Neuronal stem cell (in vitro differentiated cells): Measurements from ENCODE around the gene RBM6. TPM values are rescaled to one million over a fixed set of nuclear protein-coding genes. Genes with fewer than 3 reads are reported as not detected.

Experiments
- DNase-seq: peaks from one replicate; pipeline ENCODE4 v3.0.0-alpha.2; 2013; ENCODE audit warnings: low spot score
- H2AFZ ChIP-seq: one replicate; pipeline ENCODE4 v1.6.1; 2013; ENCODE audit warnings: mild to moderate bottlenecking, low read length, inconsistent platforms
- H2AK5ac ChIP-seq: 2 replicates; pipeline ENCODE4 v1.6.1; 2013; ENCODE audit warnings: low read depth, mild to moderate bottlenecking, inconsistent platforms, low read length, moderate library complexity, mixed read lengths
- H2BK120ac ChIP-seq: 2 replicates; pipeline ENCODE4 v1.6.1; 2013; ENCODE audit warnings: low read depth, mild to moderate bottlenecking, inconsistent platforms, low read length, moderate library complexity, mixed read lengths
- H2BK12ac ChIP-seq: one replicate; pipeline ENCODE4 v1.6.1; 2013; ENCODE audit warnings: low read length, inconsistent platforms
- H2BK15ac ChIP-seq: 2 replicates; pipeline ENCODE4 v1.6.1; 2013; ENCODE audit warnings: mild to moderate bottlenecking, low read length, inconsistent platforms, mixed read lengths
- H2BK5ac ChIP-seq: one replicate; pipeline ENCODE4 v1.6.1; 2013; ENCODE audit warnings: inconsistent platforms, mild to moderate bottlenecking, low read length, moderate library complexity
- H3K14ac ChIP-seq: one replicate; pipeline ENCODE4 v1.6.1; 2013; ENCODE audit warnings: low read length, inconsistent platforms
- H3K18ac ChIP-seq: 2 replicates; pipeline ENCODE4 v1.6.1; 2013; ENCODE audit warnings: low read length, inconsistent platforms
- H3K23ac ChIP-seq: 2 replicates; pipeline ENCODE4 v1.6.1; 2013; ENCODE audit warnings: low read depth, mild to moderate bottlenecking, mixed read lengths, low read length, inconsistent platforms; ENCODE audit not compliant: poor library complexity
- H3K27ac ChIP-seq: replicated peaks from 3 replicates; pipeline ENCODE4 v1.5.1; 2013; ENCODE audit warnings: low read length, inconsistent platforms
- H3K27me3 ChIP-seq, 3 experiments: 2 replicates each; pipeline ENCODE4 v1.6.1; 2013; ENCODE audit warnings: low read length in 3 of 3, mild to moderate bottlenecking in 2 of 3, inconsistent platforms in 1 of 3, low read depth in 1 of 3, mixed read lengths in 1 of 3, moderate library complexity in 1 of 3; ENCODE audit not compliant: control insufficient read depth in 3 of 3, insufficient read depth in 3 of 3
- H3K36me3 ChIP-seq, 2 donors: replicated peaks in 1 of 2; 2 replicates each; pipeline ENCODE4 v1.6.1; 2013; ENCODE audit warnings: low read length in 2 of 2; ENCODE audit not compliant: control insufficient read depth in 2 of 2, insufficient read depth in 2 of 2
- H3K4ac ChIP-seq: 2 replicates; pipeline ENCODE4 v1.6.1; 2013; ENCODE audit warnings: inconsistent platforms, mild to moderate bottlenecking, low read length, moderate library complexity
- H3K4me1 ChIP-seq, 2 donors: 1 replicate in 1 of 2; 2 replicates in 1 of 2; pipeline ENCODE4 v1.6.1; 2013; ENCODE audit warnings: low read length in 2 of 2, low read depth in 1 of 2; ENCODE audit not compliant: control insufficient read depth in 2 of 2, insufficient read depth in 1 of 2
- H3K4me2 ChIP-seq: one replicate; pipeline ENCODE4 v1.6.1; 2013; ENCODE audit warnings: mild to moderate bottlenecking, low read length, inconsistent platforms; ENCODE audit not compliant: insufficient read depth, poor library complexity, severe bottlenecking
- H3K4me3 ChIP-seq, 2 donors: 2 replicates each; pipeline ENCODE4 v1.5.1; 2013; ENCODE audit warnings: low read length in 2 of 2, mild to moderate bottlenecking in 2 of 2, inconsistent platforms in 1 of 2, moderate library complexity in 1 of 2
- H3K79me1 ChIP-seq: one replicate; pipeline ENCODE4 v1.6.1; 2013; ENCODE audit warnings: low read depth, mild to moderate bottlenecking, inconsistent platforms, low read length, moderate library complexity
- H3K9ac ChIP-seq: one replicate; pipeline ENCODE4 v1.6.1; 2013; ENCODE audit warnings: mild to moderate bottlenecking, low read depth, low read length, inconsistent platforms; ENCODE audit not compliant: poor library complexity
- H3K9me3 ChIP-seq, 2 donors: replicated peaks in 1 of 2; 2 replicates each; pipeline versions ENCODE3 to v1.6.1; 2013; ENCODE audit warnings: low read length in 2 of 2, mild to moderate bottlenecking in 2 of 2, inconsistent platforms in 1 of 2, low read depth in 1 of 2, mixed read lengths in 1 of 2, moderate library complexity in 1 of 2; ENCODE audit not compliant: control insufficient read depth in 2 of 2, insufficient read depth in 1 of 2
- H4K8ac ChIP-seq: one replicate; pipeline ENCODE4 v1.6.1; 2013; ENCODE audit warnings: low read depth, mild to moderate bottlenecking, inconsistent platforms, low read length, moderate library complexity
- H4K91ac ChIP-seq: one replicate; pipeline ENCODE4 v1.6.1; 2013; ENCODE audit warnings: low read length, low read depth, mild to moderate bottlenecking, inconsistent platforms; ENCODE audit not compliant: poor library complexity
- WGBS, 2 donors: extraction: QIAGEN DNeasy Blood & Tissue Kit; methylation state at CpG; one replicate each; pipeline ENCODE4 v1.1.7; 2013; ENCODE audit warnings: missing lambda C conversion rate in 2 of 2, mixed read lengths in 1 of 2; ENCODE audit not compliant: insufficient read length in 2 of 2, insufficient replicate concordance in 1 of 2; ENCODE audit errors: extremely low coverage in 2 of 2; 5-methylcytosine and 5-hydroxymethylcytosine counted together
- polyA plus RNA-seq, 2 experiments: library from polyadenylated mRNA; stranded (reverse); fragments of 200-250 nt; gene quantifications; one replicate each; pipeline ENCODE4 v1.2.3, GENCODE V29; 2013

Gene RBM6
- 86.7 TPM for polyA plus RNA-seq (2013, experiment 1 of 2)
- polyA plus RNA-seq (2013, experiment 2 of 2): 85.7 TPM

DNA sequence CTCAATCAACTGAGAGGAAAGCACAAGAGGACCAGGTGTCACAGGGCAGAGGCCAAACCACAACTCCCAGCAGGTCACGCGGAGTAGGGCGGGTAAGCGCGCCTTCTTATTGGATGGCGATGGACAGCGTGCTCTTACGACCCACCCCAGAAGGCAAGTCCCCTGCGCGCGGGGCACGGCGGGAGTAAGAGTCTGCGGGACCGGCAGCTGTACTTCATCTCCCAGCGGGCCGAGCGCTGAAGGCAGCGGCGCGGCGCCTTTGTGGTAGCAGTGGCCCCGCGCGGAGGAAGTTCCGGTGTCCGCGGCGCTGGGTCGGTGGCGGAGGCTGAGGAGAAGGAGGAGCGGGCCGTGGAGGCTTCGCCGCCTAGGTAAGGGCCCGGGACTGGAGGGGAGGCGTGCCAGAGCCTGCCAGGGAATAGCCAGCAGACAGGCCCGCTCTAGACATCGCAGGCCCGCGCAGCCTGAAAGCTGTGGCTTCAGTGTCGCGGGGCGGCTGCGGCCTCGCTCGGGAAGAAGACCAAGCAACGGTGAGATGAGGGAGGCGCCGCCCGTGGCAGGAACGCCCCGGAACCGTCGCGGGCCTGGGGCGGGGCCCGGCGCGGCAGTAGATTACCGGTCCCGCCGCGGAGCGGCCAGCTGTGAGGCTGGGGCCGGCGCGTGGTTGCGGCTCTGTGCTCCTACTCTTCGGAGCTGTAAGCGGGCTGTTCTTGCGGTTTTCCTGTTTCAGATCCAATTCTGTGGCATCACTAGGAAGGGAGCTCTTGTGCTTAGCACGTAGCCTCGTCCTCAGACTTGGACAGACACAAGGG lies at the start of gene RBM6:
Gene RBM6, plus strand, starts transcription at position 293 of the 809 bp plus-strand sequence. CDS start 22,492 bp downstream, outside the sequence.
- Histone ChIP-seq H3K36me3 (peaks cover 0 to 16% of the 10 kb centered on the region in 2 donors), H3K4me3 (peak within 1 kb of the TSS; percentile 77 to 92), H3K9me3 (no peaks in the 10 kb centered on the region), H3K4me2 (peak within 1 kb of the TSS; percentile 66), H3K27me3 (peaks cover 0 to 5% (median 0%) of the 10 kb centered on the region in 3 experiments), H3K79me1 (no peaks in the 10 kb centered on the region), H3K14ac (peak within 1 kb of the TSS; percentile 71), H4K8ac (peak within 1 kb of the TSS; percentile 92), H2BK120ac (no peak within 1 kb of the TSS), H2BK5ac (peak within 1 kb of the TSS; percentile 99), H2AK5ac (no peak within 1 kb of the TSS), H3K27ac (peak within 1 kb of the TSS; percentile 98), H3K9ac (peak within 1 kb of the TSS; percentile 99), H2AFZ (peak within 1 kb of the TSS; percentile 87), H3K4me1 (peaks cover 4% of the 10 kb centered on the region in 2 donors), H3K4ac (no peak within 1 kb of the TSS), H3K23ac (peak within 1 kb of the TSS; percentile 96), H4K91ac (no peak within 1 kb of the TSS), H2BK12ac (peak within 1 kb of the TSS; percentile 58), H2BK15ac (no peak within 1 kb of the TSS), H3K18ac (peak within 1 kb of the TSS; percentile 100)
- no CpG with 5 or more reads among the region's 74 CpGs for WGBS, 2 donors
- DNase-seq: peak; percentile 92

- Histone ChIP-seq H3K9me3 (no peaks in the 10 kb centered on the region), H3K23ac (no peak overlapping the region), H3K14ac (no peak overlapping the region), H3K4me2 (no peak overlapping the region), H3K36me3 (no peaks in the 10 kb centered on the region), H2BK15ac (peak overlapping the region; percentile 21), H3K27ac (no peak overlapping the region), H3K18ac (peak overlapping the region; percentile 13), H3K79me1 (no peaks in the 10 kb centered on the region), H2AK5ac (peak overlapping the region; percentile 4), H4K8ac (no peak overlapping the region), H3K4ac (no peak overlapping the region), H3K9ac (peak overlapping the region; percentile 7), H2AFZ (no peak overlapping the region), H2BK12ac (no peak overlapping the region), H3K27me3 (no peaks in the 10 kb centered on the region), H3K4me1 (no peaks in the 10 kb centered on the region), H2BK5ac (peak overlapping the region; percentile 29), H2BK120ac (peak overlapping the region; percentile 89), H4K91ac (no peak overlapping the region), H3K4me3 (peak overlapping the region in 1 of 2 donors; percentile 23)
- no CpG with 5 or more reads among the region's 9 CpGs for WGBS, 2 donors
- no peak for DNase-seq
These were observed 44.2 kb upstream of the RBM6 start for GRCh38 chr3:49895791-49896190.

GRCh38 chr3:49896345-49896744 lies 43.6 kb upstream of the RBM6 start:
- no peaks in the 10 kb centered on the region for H3K79me1 ChIP-seq
- no peak overlapping the region for H3K4ac ChIP-seq
- no peak overlapping the region for H2BK12ac ChIP-seq
- peak overlapping the region; percentile 25 for H3K14ac ChIP-seq
- no peaks in the 10 kb centered on the region for H3K9me3 ChIP-seq
- no peaks in the 10 kb centered on the region for H3K36me3 ChIP-seq
- H3K4me1 ChIP-seq: no peaks in the 10 kb centered on the region
- H3K9ac ChIP-seq: peak overlapping the region; percentile 7
- H2BK15ac ChIP-seq: no peak overlapping the region
- no peak overlapping the region for H2AFZ ChIP-seq
- H2BK120ac ChIP-seq: no peak overlapping the region
- H3K18ac ChIP-seq: peak overlapping the region; percentile 2
- H3K23ac ChIP-seq: no peak overlapping the region
- H3K27me3 ChIP-seq: no peaks in the 10 kb centered on the region
- H4K8ac ChIP-seq: no peak overlapping the region
- H2BK5ac ChIP-seq: peak overlapping the region; percentile 29
- no peak overlapping the region for H3K4me3 ChIP-seq
- peak overlapping the region; percentile 2 for H4K91ac ChIP-seq
- H2AK5ac ChIP-seq: peak overlapping the region; percentile 4
- no peak overlapping the region for H3K4me2 ChIP-seq
- DNase-seq: no peak
- WGBS, 2 donors: no CpG with 5 or more reads among the region's 5 CpGs
- no peak overlapping the region for H3K27ac ChIP-seq

DNA sequence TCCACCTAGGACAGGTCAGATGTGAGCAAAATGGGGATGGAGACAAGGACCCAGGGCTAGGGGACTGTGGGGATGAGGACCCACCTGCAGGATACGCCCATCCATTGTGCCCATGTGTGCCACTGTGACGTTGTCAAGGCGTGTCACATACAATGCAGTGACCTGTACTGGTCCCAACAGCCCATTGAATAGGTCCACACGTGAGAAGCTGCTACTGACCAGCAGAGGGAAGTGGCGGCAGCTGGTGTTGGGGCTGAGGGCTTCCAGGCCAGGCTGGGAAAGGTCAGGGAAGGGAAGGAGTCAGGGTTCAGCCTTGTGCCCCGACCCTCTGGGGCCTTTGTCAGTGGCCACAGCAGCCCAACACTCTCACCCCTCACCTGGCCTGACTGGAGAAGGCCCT lies 41.0 kb upstream of the RBM6 start:
- Histone ChIP-seq H3K79me1 (no peaks in the 10 kb centered on the region), H4K8ac (no peak overlapping the region), H2BK5ac (no peak overlapping the region), H3K9me3 (no peaks in the 10 kb centered on the region), H3K36me3 (no peaks in the 10 kb centered on the region), H2BK12ac (no peak overlapping the region), H4K91ac (no peak overlapping the region), H2AK5ac (peak overlapping the region; percentile 64), H3K9ac (no peak overlapping the region), H3K23ac (peak overlapping the region; percentile 59), H3K27ac (no peak overlapping the region), H2BK120ac (no peak overlapping the region), H3K14ac (no peak overlapping the region), H2BK15ac (no peak overlapping the region), H3K18ac (no peak overlapping the region), H3K27me3 (peaks cover 0 to 2% (median 0%) of the 10 kb centered on the region in 3 experiments), H3K4ac (no peak overlapping the region), H3K4me3 (no peak overlapping the region), H2AFZ (no peak overlapping the region), H3K4me1 (peaks cover 0 to 2% of the 10 kb centered on the region in 2 donors), H3K4me2 (no peak overlapping the region)
- WGBS, 2 donors: no CpG with 5 or more reads among the region's 6 CpGs
- no peak for DNase-seq
